ENCODE results near the gene FAM171A2. TPM values are rescaled to one million over a fixed set of nuclear protein-coding genes. Genes with fewer than 3 reads are reported as not detected.

Gene FAM171A2
- total RNA-seq, 2 donors from 2014 or later, result 2.4 to 3.3 TPM

- peaks cover 1% of the 10 kb centered on the region for H3K36me3 ChIP-seq
- peaks cover 0 to 38% of the 10 kb centered on the region in 2 donors for H3K4me1 ChIP-seq
Measured at GRCh38 chr17:44326861-44327444, 36.7 kb downstream of the FAM171A2 start.

GRCh38 chr17:44324571-44325275 lies 38.9 kb downstream of the FAM171A2 start, which contains the start of gene SLC25A39:
Gene SLC25A39 (minus strand): TSS chr17:44324823. CDS start chr17:44323562, 1,261 bp downstream.
- no peaks in the 10 kb centered on the region for H3K9me3 ChIP-seq
- peak within 1 kb of the TSS; percentile 92 to 99 for H3K27ac ChIP-seq
- no peaks in the 10 kb centered on the region for H3K27me3 ChIP-seq
- H3K36me3 ChIP-seq, result peaks cover 22% of the 10 kb centered on the region
- peak; percentile 94 for DNase-seq (ENCODE audit: low spot score)
- H3K4me3 ChIP-seq, result peak within 1 kb of the TSS; percentile 90 to 97
- TF ChIP-seq, protein P1, sequence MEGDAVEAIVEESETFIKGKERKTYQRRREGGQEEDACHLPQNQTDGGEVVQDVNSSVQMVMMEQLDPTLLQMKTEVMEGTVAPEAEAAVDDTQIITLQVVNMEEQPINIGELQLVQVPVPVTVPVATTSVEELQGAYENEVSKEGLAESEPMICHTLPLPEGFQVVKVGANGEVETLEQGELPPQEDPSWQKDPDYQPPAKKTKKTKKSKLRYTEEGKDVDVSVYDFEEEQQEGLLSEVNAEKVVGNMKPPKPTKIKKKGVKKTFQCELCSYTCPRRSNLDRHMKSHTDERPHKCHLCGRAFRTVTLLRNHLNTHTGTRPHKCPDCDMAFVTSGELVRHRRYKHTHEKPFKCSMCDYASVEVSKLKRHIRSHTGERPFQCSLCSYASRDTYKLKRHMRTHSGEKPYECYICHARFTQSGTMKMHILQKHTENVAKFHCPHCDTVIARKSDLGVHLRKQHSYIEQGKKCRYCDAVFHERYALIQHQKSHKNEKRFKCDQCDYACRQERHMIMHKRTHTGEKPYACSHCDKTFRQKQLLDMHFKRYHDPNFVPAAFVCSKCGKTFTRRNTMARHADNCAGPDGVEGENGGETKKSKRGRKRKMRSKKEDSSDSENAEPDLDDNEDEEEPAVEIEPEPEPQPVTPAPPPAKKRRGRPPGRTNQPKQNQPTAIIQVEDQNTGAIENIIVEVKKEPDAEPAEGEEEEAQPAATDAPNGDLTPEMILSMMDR (IDR thresholded peaks at IDR 0.05), result peak in 1 of 2 donors; percentile 4
- H3K4me1 ChIP-seq, result peaks cover 0 to 29% of the 10 kb centered on the region in 2 donors

More at GRCh38 chr17:44326861-44327444, 36.7 kb downstream of the FAM171A2 start:
- DNase-seq (ENCODE audit: low spot score), result peak; percentile 98
- TF ChIP-seq, protein P1 (IDR thresholded peaks at IDR 0.05), result no peak
- H3K27ac ChIP-seq, result peak overlapping the region; percentile 92 to 99
- H3K4me3 ChIP-seq, result peak overlapping the region; percentile 90 to 97
- H3K9me3 ChIP-seq, result no peaks in the 10 kb centered on the region
- H3K27me3 ChIP-seq, result no peaks in the 10 kb centered on the region

DNA sequence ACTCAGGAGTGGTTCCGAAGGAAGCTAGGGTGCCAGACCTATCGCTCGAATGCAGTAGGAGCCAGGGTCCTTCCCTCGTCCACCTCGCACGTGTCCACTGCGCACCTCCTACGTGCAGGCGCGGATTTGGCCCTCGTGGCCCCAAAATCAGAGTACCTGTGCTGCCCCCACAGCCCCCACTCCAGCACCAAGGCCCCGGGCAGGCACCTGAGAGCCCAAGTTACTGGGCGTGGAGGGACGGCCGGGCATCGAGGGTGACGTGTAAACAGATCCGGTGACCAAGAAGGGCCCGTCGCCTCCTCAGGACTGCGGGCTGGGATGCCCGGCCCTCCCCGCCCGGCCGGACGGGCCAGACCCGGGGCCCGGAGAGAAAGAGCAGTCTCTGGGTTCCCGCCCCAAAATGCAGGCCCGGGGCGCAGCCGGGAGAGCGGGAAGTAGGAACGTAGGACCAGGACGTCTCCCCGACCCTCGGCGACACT lies 39.5 kb downstream of the FAM171A2 start:
- H3K27ac ChIP-seq, result peak overlapping the region; percentile 92 to 99
- DNase-seq (ENCODE audit: low spot score), result no peak

GRCh38 chr17:44323359-44324091 lies 40.1 kb downstream of the FAM171A2 start:
- TF ChIP-seq, protein P1 (IDR thresholded peaks at IDR 0.05), result no peak

More for the DNA sequence above, 39.5 kb downstream of the FAM171A2 start:
- H3K4me1 ChIP-seq, result peaks cover 0 to 29% of the 10 kb centered on the region in 2 donors
- H3K9me3 ChIP-seq, result no peaks in the 10 kb centered on the region
- H3K4me3 ChIP-seq, result peak overlapping the region; percentile 90 to 97
- H3K36me3 ChIP-seq, result peaks cover 27% of the 10 kb centered on the region
- H3K27me3 ChIP-seq, result no peaks in the 10 kb centered on the region
- TF ChIP-seq, protein P1 (IDR thresholded peaks at IDR 0.05), result no peak

GRCh38 chr17:44322236-44322895 lies 41.3 kb downstream of the FAM171A2 start:
- DNase-seq (ENCODE audit: low spot score), result no peak
- H3K27ac ChIP-seq, result no peak overlapping the region
- no peaks in the 10 kb centered on the region for H3K9me3 ChIP-seq
- peaks cover 0 to 29% of the 10 kb centered on the region in 2 donors for H3K4me1 ChIP-seq
- TF ChIP-seq, protein P1 (IDR thresholded peaks at IDR 0.05), result no peak
- no peak overlapping the region for H3K4me3 ChIP-seq
- no peaks in the 10 kb centered on the region for H3K27me3 ChIP-seq
- H3K36me3 ChIP-seq, result peaks cover 27% of the 10 kb centered on the region

More at GRCh38 chr17:44323359-44324091, 40.1 kb downstream of the FAM171A2 start:
- H3K27ac ChIP-seq, result peak overlapping the region in 1 of 2 donors; percentile 92
- H3K36me3 ChIP-seq, result peaks cover 27% of the 10 kb centered on the region
- no peak for DNase-seq (ENCODE audit: low spot score)
- H3K27me3 ChIP-seq, result no peaks in the 10 kb centered on the region
- peak overlapping the region; percentile 90 to 97 for H3K4me3 ChIP-seq
- H3K9me3 ChIP-seq, result no peaks in the 10 kb centered on the region
- H3K4me1 ChIP-seq, result peaks cover 0 to 29% of the 10 kb centered on the region in 2 donors

Measured in right atrium auricular region (tissue), 2 donors.